Hematopoietic multipotent progenitor cell (in vitro differentiated cells): ENCODE results near the gene ADPRHL1. TPM values are rescaled to one million over a fixed set of nuclear protein-coding genes. Genes with fewer than 3 reads are reported as not detected.

Experiments used
- DNase-seq, 3 donors: peaks; one replicate each; pipeline ENCODE4 v3.0.0-alpha.2; 2011 to 2015; ENCODE audit warnings: low read depth in 2 of 3, low spot score in 2 of 3
- total RNA-seq: library from RNA; depleted of rRNA; stranded (reverse); fragments of >200 nt; gene quantifications from one replicate; pipeline ENCODE4 v1.2.3, GENCODE V29; 2012

The ADPRHL1 gene
- total RNA-seq, 1 donor, result 0.27 TPM

GRCh38 chr13:113420232-113420631 is 33.1 kb downstream of the ADPRHL1 start:
- no peak for DNase-seq

- no peak for DNase-seq
Observed at GRCh38 chr13:113419531-113420193, 33.6 kb downstream of the ADPRHL1 start.

DNA sequence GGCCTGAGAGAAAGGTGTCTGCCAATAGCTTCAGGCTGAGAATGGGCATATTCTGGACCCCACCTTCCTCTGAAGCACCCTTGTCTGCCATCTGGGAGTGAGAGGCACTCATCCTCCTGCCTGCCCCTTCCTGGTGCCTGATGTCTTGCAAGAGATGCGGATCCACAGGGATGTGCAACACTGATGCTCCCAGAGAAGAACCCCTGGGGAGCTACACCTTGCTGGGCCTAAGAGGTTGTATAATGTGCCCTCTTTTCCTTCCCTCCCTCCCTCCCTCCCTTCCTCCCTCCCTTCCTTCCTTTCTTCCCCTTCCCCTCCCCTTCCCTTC is 34.6 kb downstream of the ADPRHL1 start:
- no peak for DNase-seq

GRCh38 chr13:113417836-113418721 is 35.2 kb downstream of the ADPRHL1 start:
- no peak for DNase-seq

DNA sequence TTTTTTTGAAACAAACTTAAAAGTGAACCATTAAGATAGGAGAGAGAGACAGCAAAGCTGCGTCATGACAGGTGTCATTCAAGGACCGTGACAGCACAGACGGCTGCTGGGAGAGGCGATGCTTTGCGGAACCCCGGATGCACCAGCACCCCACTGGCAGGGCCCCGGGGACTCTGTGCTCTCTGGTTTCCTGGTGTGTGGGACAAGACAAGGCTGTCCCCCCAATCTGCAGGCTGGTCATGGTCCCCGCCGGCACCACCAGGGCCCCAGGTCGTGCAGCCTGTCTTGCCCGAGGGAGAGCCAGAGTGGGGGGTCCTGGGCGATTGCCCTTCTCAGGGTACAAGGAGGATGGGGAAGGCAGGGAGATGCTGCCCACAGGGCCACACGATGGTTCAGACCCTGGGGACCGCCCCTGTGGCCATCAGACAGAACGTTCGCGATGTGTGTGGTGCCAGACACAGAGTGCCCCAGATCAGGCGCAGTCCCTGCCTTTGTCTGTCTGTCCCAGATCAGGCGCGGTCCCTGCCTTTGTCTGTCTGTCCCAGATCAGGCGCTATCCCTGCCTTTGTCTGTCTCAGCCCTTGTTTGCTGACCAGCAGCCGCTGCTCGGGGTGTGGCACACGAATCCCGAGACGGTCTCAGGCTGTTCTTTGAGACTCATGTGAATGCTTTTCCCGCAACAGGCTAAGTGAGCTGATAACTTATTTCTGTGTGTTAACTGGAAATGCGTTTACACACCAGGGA is 36.1 kb downstream of the ADPRHL1 start:
- no peak for DNase-seq

DNA sequence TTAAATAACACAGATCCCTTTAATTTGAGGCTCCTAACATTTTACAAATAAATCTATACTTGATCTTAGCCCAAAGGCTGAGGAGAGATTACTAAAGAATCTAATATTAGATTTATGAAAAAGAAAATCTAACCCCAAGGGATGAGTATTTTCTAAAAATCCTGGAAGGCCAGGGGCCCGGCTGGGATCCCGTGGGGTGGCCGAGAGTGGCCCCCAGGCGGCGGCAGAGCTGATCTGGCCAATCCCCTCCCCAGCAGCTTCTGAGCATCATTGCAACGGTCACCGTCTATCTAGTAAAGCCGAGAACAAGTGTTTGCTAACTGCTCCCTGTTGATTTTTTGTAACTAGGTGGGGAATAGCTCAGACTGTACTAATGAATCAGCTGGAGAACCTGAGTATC is 37.5 kb downstream of the ADPRHL1 start:
- DNase-seq, result no peak

DNA sequence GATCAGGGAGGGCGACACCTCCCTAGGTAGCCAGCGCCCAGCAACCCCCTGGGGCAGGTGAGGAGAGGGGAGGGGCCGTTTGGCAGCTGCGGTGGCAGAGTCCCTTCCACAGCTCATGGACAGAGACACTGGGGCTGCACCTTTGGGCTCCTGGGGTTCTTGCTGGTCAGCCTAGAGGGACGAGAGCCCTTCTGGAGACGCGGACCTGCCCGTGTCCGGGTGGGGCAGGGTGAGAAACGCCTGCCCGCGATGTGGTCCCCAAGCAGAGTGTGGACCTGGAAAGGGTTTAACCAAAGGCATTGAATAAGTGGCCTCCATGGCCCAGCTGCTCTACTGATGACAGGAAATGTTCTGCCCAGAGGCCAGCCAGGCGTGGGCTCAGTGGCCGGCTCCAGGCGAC is 38.3 kb downstream of the ADPRHL1 start:
- no peak for DNase-seq

GRCh38 chr13:113414335-113414734 is 39.0 kb downstream of the ADPRHL1 start:
- DNase-seq, result no peak

- DNase-seq, result no peak
Observed at GRCh38 chr13:113413898-113414282, 39.4 kb downstream of the ADPRHL1 start.

- DNase-seq, result no peak
Observed at GRCh38 chr13:113413178-113413897, 40.0 kb downstream of the ADPRHL1 start.

GRCh38 chr13:113412440-113412839 is 40.8 kb downstream of the ADPRHL1 start:
- DNase-seq, result no peak

DNA sequence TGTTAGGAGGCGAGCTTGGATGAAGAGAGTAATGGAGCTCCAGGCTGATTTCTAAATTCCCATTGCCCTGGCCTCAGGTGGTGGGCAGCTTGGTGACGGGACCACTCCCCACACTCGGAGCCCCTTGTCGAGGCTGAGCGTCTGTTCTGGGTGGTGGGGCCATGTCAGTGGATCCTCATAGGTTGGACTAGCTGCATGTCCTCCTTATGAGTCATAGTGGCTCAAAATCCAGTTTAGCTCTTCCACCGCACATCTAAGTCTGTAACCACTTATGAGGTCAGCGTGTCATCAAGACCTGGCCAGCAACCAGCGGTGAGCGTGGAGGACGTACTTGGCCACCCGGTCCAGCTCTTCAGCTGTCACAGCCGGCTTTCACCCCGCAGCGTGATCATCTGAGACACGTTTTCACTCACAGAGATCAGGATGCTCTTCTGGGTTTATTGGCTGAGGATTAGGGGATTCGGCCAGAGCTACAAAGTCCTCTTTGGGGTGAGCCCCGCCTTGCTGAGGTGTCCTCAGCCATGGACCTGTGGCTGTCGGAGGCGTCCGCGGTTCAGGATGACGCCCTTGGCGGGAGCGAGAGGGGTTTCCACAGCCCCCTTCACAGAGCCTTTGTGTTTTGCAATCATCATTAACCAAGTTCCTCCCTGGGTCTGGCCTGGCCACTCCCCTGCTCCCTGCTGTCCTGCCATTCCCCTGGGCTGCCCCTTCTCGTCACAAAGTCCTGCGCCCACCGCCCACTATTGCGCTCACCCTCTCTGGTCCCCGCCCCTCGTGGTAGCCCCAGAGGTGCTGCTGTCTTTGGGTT is 41.9 kb downstream of the ADPRHL1 start:
- DNase-seq, result no peak

DNA sequence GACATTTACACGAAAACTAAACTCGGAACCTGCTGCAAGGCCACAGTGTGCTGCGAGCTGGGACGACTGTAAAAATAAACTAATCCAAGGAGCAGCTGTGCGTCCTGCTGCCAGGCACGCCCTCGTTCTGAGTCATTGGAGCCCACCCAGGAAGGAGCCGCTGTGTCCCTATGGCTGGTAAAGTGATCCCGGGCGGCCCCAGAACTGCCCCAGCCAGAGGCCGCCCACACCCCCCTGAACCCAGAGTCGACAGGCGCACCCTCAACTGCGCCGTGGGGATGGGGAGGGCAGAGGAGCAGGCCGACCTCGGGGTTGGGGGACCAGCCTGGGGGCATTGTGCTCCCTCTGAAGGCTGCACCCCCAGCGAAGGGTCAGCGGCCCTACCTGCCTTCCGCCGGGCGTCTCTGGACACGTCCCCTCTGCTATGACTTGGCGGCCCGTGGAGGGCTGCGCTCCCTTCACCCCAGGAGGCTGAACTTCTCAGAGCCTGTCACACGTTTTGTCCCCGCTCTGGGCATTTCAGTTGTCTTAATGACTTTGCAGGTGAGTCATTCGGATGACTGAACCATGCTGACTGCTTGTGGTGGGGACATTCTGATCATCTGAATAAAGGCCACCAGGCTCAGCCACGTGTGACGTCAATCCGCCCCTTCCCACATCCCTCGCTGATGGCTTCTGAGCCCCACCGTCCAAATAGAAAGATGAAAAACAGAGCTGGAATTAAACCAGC is 42.7 kb downstream of the ADPRHL1 start:
- no peak for DNase-seq

GRCh38 chr13:113408562-113408961 is 44.7 kb downstream of the ADPRHL1 start:
- DNase-seq, result no peak

GRCh38 chr13:113407531-113408393 is 45.5 kb downstream of the ADPRHL1 start:
- peak in 1 of 3 donors; percentile 4 for DNase-seq

DNA sequence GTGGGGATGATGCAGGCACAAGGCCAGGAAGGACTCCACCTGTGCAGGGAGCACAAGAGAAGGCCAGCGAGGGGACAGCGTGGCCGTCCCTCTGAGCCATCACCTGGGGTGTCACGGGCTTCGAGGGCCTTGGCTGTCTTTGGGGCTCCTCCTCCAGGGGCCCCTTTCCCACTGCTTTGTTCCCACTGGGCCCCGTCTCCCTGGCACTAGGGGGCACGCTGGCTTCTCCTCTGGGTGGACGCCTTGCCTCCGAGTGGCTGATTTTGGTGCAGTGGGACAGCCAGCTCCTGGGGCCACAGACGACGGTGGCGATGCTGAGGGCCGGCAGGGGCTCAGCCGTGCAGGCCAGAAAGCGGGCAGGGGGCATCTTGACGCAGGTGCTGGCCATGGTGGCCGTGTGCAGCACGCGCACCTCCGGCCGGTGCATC is 46.2 kb downstream of the ADPRHL1 start:
- DNase-seq, result no peak

DNA sequence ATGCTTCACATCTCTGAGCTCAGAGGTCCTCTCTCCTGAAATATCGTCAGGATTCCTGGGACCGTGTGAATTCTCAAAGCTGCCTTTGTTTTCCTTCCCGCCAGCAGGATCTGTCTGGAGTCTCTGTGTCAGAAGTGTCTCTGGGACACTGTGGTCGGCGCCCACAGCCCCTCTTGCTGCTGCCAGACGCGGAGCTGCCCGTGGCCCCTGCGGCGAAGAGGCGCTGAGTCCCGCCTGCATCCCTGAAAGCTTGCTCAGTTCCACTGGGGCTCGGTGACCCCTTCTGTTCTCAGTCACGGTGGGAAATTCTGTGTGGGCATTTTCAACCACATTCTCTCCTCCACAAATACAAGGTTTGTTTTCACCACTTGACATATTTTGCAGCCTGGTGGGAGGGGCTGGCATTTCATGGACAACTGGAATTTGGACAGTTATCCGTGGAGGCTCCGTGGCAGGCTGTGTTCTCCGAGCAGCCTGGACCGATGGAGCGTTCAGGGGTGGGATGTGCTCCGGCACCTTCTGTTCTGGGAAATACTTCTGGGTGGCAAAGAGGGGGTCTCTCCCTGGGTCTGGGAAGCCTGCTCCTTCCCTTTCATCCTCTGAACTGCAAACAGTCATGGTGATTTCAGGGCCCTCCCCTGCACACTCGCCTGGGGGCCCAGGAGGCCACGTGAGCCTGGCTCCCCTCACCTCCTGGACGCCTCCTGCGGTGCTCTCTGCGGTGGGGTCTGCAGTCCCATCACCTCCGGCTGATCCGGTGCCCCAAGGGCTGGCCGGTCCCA is 46.8 kb downstream of the ADPRHL1 start:
- no peak for DNase-seq
